Sigmoid colon (tissue), 3 donors: ENCODE data around the gene KRTCAP2.

Source experiments
- POLR2A ChIP-seq, 2 donors: fragments of 450-650 bp; IDR thresholded peaks; one replicate each; pipeline ENCODE4 v1.6.1; 2016; ENCODE audit warnings: antibody characterized with exemption in 2 of 2, mild to moderate bottlenecking in 2 of 2, moderate library complexity in 2 of 2
- TF ChIP-seq, protein P1 (sequence below), 4 experiments: fragments of 450-650 bp in 3 of 4; fragments of 200-600 bp in 1 of 4; IDR thresholded peaks; one replicate each; pipeline ENCODE4 v1.5.1; 2016 to 2019; ENCODE audit warnings: antibody characterized with exemption in 4 of 4, mild to moderate bottlenecking in 3 of 4, moderate library complexity in 2 of 4

DNA sequence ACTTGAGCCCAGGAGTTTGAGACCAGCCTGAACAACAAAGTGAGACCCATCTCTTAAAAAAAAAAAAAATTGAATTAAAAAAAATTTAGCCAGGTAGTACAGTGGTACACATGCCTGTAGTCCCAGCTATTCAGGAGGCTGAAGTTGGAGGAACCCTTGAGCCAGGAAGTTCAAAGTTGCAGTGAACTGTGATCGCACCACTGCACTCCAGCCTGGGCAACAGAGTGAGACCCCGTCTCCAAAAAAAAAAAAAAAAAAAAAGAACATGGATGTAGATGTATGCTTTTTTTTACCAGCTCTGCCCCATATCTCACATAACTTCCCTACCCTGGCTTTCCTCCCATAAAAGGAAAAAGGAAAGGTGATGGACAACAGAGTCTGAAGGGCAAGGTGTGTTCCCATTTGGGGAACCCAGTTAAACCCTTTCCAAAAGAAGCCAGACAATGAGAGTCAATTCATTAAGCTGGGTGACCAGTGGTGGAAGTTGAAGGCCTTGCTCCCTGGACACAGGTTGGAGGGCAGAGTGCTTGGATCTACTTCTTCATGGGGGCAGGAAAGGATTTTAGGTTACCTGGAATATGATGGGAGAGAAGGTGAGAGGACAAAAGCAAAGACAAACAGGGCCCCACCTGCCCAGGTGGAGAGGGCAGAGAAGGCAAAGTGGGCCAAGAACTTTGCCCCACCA, 2.9 kb downstream of the KRTCAP2 start:
- TF ChIP-seq, protein P1, sequence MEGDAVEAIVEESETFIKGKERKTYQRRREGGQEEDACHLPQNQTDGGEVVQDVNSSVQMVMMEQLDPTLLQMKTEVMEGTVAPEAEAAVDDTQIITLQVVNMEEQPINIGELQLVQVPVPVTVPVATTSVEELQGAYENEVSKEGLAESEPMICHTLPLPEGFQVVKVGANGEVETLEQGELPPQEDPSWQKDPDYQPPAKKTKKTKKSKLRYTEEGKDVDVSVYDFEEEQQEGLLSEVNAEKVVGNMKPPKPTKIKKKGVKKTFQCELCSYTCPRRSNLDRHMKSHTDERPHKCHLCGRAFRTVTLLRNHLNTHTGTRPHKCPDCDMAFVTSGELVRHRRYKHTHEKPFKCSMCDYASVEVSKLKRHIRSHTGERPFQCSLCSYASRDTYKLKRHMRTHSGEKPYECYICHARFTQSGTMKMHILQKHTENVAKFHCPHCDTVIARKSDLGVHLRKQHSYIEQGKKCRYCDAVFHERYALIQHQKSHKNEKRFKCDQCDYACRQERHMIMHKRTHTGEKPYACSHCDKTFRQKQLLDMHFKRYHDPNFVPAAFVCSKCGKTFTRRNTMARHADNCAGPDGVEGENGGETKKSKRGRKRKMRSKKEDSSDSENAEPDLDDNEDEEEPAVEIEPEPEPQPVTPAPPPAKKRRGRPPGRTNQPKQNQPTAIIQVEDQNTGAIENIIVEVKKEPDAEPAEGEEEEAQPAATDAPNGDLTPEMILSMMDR (IDR thresholded peaks at IDR 0.05): no peak
- no peak for TF ChIP-seq POLR2A (IDR thresholded peaks at IDR 0.05)
